SK-N-SH (cell line): Measurements from ENCODE around the gene PLGLB1.
"Not testable (repeated sequence)": the region's sequence is repeated elsewhere in the genome, so short reads cannot be mapped to it uniquely, and the experiment has no call there.

Experiments used
- EP300 ChIP-seq, 2 experiments: IDR thresholded peaks; 2 replicates each; pipeline versions ENCODE4 v1.4.0 to v1.6.1; 2012; ENCODE audit warnings: borderline replicate concordance in 1 of 2, low read depth in 1 of 2, low read length in 1 of 2
- FOXM1 ChIP-seq: IDR thresholded peaks from 2 replicates; pipeline ENCODE4 v1.4.0; 2012; ENCODE audit warnings: low read depth, mild to moderate bottlenecking
- POLR2AphosphoS5 ChIP-seq: IDR thresholded peaks from 2 replicates; pipeline ENCODE4 v1.6.1; 2012; ENCODE audit warnings: low read depth, low read length
- TF ChIP-seq, protein P1 (sequence below): fragments of 200-600 bp; sonication (generic); IDR thresholded peaks from 2 replicates; pipeline ENCODE4 v1.6.1; 2017; ENCODE audit warnings: antibody characterized with exemption, mild to moderate bottlenecking, moderate library complexity
- TF ChIP-seq, protein P2 (sequence below): IDR thresholded peaks from 2 replicates; pipeline ENCODE4 v1.6.1; 2012; ENCODE audit warnings: mild to moderate bottlenecking, low read depth, low read length, moderate library complexity

DNA sequence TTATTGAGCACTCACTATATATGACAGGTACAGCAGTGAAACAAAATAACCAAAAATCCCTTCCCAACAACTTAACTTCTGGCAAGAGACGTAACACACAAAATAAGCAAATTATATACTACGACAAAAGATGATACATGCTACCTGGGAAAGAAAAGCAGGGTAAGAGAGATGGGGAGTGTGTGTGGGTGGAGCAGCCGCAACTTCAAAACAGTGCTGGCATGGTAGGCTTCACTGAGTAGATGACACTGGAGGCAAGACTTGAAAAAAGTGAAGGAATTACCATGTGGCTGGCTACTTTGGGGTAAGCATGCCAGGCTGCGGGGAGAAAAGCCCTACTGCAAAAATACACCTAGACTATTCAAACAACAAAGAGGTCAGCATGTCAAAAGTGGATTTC is 36.0 kb upstream of the PLGLB1 start:
- not testable (repeated sequence) for TF ChIP-seq POLR2AphosphoS5; EP300 (IDR thresholded peaks at IDR 0.05; ENCODE audit: borderline replicate concordance in 1 of 2, low read depth in 1 of 2, low read length in 1 of 2); FOXM1
- TF ChIP-seq, protein P1, sequence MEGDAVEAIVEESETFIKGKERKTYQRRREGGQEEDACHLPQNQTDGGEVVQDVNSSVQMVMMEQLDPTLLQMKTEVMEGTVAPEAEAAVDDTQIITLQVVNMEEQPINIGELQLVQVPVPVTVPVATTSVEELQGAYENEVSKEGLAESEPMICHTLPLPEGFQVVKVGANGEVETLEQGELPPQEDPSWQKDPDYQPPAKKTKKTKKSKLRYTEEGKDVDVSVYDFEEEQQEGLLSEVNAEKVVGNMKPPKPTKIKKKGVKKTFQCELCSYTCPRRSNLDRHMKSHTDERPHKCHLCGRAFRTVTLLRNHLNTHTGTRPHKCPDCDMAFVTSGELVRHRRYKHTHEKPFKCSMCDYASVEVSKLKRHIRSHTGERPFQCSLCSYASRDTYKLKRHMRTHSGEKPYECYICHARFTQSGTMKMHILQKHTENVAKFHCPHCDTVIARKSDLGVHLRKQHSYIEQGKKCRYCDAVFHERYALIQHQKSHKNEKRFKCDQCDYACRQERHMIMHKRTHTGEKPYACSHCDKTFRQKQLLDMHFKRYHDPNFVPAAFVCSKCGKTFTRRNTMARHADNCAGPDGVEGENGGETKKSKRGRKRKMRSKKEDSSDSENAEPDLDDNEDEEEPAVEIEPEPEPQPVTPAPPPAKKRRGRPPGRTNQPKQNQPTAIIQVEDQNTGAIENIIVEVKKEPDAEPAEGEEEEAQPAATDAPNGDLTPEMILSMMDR, result not testable (repeated sequence)
- TF ChIP-seq, protein P2, sequence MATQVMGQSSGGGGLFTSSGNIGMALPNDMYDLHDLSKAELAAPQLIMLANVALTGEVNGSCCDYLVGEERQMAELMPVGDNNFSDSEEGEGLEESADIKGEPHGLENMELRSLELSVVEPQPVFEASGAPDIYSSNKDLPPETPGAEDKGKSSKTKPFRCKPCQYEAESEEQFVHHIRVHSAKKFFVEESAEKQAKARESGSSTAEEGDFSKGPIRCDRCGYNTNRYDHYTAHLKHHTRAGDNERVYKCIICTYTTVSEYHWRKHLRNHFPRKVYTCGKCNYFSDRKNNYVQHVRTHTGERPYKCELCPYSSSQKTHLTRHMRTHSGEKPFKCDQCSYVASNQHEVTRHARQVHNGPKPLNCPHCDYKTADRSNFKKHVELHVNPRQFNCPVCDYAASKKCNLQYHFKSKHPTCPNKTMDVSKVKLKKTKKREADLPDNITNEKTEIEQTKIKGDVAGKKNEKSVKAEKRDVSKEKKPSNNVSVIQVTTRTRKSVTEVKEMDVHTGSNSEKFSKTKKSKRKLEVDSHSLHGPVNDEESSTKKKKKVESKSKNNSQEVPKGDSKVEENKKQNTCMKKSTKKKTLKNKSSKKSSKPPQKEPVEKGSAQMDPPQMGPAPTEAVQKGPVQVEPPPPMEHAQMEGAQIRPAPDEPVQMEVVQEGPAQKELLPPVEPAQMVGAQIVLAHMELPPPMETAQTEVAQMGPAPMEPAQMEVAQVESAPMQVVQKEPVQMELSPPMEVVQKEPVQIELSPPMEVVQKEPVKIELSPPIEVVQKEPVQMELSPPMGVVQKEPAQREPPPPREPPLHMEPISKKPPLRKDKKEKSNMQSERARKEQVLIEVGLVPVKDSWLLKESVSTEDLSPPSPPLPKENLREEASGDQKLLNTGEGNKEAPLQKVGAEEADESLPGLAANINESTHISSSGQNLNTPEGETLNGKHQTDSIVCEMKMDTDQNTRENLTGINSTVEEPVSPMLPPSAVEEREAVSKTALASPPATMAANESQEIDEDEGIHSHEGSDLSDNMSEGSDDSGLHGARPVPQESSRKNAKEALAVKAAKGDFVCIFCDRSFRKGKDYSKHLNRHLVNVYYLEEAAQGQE, result not testable (repeated sequence)
